Stimulated activated CD8-positive, alpha-beta memory T cell treated with anti-CD3 and anti-CD28 coated beads, Interleukin-4, amount 100 ng/mL, for 4 hours (primary cell): ENCODE data around the gene DENND11.
A peak's percentile ranks its signal among the peaks of the same experiment; 100 is the strongest.
"Not testable (repeated sequence)": the region's sequence is repeated elsewhere in the genome, so short reads cannot be mapped to it uniquely, and the experiment has no call there.

Experiments used
- DNase-seq, 2 donors: peaks; one replicate each; pipeline ENCODE4 v3.0.0-alpha.2; 2020; ENCODE audit warnings: low read depth in 2 of 2, low spot score in 1 of 2

The DENND11 gene

DNA sequence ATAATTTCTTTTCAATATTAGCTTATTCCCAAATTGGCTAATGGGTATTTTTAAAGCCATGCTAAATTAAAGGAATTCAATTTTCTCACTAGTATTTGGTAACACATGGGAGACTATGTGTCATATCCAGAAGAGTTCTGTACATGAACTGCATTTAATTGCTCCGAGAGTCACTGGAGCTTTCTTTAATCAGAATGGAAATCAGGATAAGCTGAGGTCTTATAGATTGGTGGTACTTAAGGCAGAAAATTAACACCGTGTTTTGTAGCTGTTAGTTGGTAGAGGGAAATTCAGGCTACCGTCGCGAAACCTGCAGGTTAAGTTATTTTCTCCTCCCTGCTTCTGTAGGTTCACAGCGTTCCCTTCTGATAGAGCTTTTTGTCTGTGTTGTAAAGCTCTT is 6.4 kb upstream of the DENND11 start, which contains the start of gene WEE2:
Gene WEE2 (plus strand): TSS at position 3 of the 400 bp plus-strand sequence. CDS start 406 bp downstream, outside the sequence.
- no peak for DNase-seq

DNA sequence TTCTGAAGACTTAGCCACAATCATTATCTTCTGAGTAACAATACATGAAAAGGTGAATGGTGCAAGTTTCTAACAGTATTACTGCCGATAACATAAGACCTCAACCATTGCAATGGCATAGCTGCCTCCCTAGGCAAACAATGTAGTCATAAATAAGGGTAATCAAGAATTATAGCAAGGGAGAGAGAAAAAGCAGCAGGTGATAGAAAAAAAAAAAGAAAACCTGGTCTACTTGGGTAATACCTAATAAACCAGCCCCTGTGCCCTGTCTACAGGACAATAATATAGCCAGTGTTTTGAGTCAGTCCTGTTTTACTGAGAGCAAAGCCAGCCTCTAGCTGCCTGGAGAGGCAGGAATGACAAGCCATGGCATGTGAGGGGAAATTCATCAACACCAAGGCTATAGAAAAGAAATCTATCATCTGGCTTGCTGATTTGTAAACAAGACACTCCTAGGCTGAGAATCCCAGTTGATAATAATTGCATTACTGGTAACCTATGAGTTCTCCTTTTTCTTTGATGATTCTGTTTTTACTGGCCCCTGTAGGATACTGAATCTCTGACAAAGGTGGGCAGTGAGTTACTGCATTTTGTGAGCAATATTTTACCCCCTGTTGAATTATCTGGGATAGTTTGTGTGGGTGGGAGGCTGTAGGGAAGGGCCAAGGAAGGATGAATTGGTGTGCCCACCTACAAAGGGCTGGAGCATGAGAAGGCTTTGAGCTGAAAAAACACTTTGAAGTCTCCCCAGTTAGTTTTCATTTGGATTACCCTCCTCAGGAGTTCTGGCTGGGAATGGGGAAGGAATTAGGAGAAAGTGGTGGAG is 4.5 kb upstream of the DENND11 start:
- no peak for DNase-seq

DNA sequence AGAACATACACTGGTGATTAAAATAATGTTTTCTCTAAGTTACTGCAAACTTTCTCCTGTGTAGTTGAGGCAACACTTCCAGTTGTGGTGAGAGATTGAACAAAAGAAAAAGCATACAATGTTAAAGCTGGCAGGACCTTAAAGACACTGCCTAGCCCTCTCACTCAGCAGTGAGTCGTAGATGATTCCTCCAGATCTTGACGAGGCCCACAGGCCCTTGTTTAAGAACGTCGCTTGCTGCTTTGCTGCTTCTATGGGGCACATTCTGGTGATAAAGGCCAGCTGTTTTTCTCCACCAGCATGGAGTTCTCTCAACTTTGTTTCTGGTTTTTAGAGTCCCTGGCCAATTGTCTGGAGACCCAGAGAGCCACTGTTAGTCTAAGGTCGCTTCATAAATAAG is 2.8 kb upstream of the DENND11 start:
- no peak for DNase-seq

DNA sequence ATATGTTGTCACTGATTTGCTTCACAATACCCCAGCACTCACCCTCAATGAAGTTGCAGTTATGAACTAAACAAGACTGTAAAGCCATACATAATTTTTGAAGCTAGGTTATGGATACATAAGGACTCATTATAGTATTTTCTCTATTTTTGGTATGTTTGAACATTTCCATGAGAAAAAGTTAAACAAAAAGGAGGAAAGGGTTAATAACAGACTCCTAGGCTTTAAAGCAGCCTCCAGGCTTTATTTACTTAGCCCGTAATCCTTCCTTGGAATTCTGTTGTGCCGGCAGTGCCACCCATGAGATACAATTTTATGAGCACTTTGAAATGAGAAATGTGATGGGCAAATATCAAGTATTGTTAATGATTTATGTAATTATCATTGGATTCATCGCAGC is 2.1 kb upstream of the DENND11 start:
- no peak for DNase-seq

DNA sequence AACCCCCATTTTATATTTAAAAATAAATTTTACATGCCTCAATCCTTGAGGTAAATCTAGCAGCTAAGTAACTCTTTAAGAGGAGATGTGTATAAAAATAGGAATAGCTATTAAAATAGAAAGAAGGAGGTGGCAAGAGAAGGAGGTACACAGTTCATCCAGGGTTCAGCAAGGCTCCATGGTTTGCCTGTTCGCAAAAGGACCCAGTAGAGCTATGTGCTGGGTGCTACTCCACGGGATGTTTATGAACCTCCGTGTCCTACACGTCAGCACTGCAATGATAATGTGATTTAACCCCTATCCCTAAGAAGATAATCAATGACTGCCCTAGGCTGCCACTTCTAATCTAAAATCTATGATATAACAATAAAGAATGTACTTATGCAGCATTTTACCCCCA is 926 bp upstream of the DENND11 start:
- DNase-seq = no peak

DNA sequence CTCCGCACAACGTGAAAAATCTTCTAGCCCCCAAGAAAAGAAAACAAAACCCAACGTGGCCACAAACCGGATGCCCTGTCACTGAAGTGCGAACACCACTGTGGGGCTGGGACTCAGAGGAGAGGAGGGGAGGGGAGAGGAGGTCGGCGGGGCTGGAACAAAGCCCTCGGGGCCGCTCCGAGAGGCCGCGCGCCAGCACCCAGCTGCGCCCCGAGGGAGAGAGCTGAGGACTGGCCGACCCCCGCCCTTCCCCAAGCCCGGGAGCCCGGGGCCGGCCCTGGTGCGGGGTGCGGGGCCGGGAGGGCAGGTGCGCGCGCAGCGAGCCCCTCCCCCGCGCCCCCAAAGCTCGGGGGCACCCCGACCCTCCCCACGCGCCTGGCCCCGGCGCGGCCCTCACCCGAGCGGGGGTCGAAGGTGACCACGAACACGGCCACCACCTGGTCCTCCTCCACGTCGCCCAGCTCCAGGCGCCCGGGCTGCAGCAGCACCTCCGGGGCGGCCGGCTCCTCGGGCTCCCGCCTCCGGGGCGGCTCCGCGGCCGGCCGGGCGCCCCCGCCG is 398 bp downstream of the DENND11 start:
- peak; percentile 36 to 55 for DNase-seq

DNA sequence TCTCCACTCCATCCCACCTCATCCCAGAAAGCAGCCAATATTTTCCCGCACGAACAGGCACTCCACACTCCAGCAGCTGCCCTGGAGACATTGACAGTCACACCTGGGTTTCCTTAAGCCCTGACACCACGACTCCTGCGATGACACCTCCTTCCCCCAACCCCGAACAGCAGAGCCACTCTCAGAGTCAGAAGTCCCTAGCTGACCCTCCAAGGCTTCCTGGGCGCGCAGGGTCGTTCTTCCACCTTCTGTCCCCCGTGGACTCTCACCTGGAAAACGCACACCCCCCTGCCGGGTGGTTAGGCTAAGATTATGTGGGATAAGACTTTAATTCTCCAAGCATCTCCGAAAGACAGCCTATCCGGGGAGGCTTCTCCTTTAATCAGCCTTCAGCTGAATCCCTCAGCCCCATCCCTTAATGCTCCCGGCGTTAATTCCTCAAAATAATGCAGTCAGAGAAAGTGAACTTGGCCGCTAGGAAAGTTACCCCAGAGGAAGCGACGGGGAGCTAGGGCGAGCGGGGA is 1.1 kb downstream of the DENND11 start:
- DNase-seq = no peak

DNA sequence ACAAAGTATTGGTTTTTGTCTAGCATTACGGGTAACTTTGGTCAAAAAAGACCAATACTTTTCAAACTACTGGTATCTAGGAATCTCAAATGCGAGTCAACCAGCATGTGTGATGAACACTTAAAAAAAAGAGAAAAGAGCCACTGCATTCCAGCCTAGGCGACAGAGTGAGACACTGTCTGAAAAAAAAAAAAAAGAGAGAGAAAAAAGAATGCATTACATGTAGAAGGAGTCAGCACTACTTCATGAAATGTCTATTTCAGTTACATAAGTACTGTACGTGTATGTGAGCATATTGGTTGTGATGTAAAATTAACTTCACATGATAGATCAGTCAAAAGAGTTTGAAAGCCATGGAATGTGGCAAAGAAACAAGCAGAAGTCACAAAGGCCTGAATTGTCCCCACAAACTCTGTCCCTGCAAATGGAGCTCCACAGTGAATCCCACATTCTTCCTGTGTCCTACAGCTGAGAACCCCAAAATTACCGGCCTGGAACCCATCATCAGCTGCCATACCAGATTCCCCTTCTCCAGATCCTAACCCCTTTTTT is 1.6 kb downstream of the DENND11 start:
- DNase-seq = no peak

DNA sequence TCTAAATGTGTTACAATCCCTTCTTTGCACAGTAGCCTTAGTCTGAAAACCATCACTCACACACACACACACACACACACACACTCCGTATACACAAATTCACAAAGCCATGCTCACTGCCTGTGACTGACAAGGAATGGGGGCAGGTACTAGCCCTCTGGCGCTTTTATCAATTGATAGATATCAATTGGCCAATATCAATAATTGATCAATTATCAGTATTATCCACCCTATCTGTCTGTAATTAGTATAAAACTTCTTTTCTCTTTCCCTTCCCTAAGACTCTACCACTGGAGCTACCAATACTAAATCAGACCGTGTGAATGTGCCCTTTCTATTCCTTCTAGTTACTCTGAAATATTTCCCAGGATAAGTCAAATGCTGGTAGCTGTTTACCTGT is 2.1 kb downstream of the DENND11 start:
- DNase-seq = no peak

DNA sequence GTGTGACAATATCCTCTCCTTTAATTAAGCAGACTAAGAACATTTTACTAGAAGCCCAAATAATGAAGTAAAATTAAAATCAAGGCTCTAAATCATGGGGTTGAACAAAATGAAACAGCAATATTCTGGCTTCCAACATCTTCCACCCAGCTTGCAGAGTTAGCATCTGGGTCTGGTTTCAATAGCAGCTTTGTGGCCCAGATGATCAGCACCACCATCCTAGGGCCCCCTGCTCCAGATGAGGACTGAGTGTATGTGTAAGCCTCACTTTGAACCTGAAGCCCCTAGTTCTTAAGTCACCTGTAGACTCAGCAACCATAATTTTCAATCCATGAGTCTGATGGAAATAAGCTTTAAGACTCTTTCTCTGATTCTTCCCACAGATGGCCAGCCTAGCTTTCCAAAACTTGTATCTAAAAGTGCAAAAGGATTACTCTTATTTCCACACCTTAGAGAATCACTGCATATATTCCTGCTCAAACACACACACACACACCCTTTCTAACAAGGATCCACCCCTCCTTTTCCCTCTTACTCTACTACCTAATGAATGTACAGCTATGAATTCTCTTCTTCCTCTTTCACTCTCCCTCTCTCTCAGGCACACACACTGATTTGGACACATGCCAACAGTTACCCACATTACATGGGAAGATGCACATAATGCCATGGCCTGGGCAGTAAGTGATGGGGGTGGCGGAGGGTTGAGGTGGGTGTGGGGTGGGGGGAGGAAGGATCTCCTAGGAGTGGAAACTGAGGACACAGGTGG is 3.5 kb downstream of the DENND11 start:
- DNase-seq = no peak

DNA sequence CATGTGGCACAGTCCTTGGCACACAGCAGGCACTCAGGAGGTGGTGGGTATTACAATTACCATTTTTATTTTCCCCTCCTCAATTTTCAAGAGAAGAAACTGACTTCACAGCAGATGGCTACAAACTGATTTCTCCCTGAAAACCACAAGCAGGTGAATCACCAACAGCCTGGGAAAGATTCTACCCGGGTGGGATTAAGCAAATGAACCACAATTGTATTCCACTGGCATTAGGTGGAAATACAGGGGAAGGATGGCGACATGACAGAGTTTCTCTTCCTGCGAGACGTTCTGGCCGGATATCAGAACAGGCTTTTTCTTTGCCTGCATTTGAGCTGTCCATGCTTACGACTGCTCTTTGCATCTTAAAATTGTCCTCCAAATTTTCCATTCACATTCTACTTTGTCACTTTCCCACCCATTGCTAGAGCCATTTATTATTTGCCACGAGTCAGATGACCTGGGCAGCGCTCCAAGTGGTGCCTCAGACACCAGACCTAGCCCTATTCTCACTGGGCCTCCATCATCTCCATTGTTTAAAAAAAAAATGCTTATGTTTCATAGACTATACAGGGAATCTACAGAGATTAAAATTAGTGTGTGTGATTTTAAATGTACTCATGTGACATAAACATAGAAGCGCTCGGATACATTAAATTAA is 4.6 kb downstream of the DENND11 start:
- no peak for DNase-seq

DNA sequence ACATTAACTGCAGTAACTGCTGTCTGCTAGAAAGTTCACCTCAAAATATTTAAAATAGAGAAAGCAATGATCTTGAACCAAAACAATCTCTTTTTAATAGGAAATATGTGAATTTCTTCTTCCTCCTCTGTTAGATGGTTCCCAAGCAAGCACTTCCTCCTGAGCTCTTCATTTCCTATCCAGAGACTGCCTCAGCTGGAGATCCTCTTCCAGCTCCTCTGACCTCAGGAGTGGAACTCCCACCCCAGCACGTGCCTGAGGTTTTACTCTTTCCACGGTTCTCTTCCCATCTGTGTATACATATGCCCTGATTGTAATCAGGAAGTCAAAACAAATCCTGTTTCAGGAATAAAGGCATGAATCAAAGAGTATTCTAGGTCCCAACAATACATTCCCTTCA is 5.6 kb downstream of the DENND11 start:
- DNase-seq = no peak

DNA sequence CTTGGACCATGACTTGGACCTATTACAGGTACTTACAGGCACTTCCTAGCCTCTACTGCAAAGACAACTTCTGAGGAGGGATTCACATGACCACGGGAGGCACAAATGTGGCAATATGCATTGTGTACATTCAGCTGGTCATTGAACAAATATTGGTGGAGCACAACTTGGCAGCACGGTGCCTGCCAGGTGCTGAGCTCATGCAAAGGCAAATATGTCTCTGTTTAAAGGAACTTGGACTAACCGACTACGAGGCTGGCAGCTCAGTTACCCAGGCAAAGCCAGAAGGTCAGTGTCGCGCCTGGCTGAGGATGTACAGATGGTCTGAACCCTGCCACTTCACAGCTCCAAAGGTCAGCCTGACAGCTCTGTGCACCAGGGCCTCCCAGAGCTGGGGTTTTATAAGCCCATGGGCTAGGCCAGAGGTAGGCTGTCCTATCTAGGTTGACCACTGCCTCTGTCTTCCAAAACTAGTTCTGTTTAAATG is 6.1 kb downstream of the DENND11 start:
- no peak for DNase-seq

DNA sequence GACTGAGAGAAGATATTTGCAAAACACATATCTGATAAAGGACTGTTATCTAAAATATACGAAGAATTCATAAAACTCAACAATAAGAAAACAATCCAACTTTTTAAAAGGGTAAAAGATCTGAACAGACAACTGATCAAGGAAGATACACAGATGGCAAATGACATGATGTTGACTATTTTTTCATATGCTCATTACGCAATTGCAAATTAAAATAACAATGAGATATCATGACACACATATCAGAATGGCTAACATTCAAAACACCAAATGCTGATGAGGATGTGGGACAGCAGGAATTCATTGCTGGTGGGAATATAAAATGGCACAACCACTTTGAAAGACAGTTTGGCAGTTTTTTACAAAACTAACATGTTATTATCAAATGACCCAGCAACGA is 8.9 kb downstream of the DENND11 start:
- DNase-seq = no peak

DNA sequence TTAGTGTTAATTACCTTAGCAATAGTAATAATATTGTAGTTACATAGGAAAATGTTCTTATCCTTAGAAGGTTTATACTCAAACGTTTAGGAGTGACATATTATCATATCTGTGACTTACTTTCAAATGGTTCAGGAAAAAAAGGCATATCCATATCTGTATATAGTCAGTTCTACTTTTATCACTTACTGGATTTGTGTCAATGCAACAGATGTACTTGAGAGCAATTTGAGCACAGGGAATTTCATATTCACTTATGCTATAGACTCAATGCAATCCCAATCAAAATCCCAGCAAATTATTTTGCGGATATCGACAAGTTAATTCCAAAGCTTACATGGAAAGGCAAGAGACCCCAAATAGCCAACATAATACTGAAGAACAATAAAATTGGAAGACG is 10.0 kb downstream of the DENND11 start:
- DNase-seq = no peak

DNA sequence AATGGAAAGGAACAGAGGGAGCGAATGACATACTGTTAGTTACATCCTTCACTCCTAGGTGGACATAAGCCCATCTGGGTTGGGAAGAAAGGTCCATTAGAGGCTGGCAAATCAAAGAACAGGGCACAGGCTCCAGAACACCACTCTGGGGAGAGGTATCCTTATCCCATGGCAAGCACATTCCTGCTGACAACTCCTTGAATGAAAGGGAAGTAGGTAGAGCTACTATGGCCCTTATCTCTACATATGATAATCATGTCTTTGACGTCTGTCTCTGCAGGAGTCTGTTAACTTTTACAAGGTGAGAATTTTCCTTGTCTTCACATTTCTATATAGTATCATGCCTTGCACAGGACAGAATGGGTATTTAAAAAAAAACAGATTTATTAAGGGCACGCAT is 10.4 kb downstream of the DENND11 start:
- no peak for DNase-seq

DNA sequence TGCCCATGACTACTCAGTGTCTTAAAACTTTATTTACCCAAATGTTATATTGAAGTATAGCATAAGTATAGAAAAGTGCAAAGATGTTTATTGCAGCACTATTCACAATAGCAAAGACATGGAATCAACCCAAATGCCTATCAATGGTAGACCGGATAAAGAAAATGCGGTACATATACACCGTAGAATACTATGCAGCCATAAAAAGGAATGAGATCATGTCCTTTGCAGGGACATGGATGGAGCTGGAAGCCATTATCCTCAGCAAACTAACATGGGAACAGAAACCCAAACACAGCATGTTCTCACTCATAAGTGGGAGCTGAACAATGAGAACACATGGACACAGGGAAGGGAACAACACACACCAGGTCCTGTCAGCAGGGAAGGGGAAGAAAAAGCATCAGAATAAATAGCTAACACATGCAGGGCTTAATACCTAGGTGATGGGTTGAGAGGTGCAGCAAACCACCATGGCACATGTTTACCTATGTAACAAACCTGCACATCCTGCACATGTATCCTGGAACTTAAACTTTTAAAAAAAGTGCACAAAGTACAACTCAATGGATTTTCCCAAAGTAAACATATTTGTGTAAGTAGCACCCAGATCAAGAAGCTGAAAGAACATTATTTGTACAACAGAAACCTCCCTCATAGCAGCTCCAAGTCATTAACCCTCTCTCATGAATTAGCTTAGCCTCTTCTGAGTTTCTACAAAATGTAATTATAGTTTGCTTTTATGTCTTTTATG is 12.7 kb downstream of the DENND11 start:
- DNase-seq = not testable (repeated sequence)

DNA sequence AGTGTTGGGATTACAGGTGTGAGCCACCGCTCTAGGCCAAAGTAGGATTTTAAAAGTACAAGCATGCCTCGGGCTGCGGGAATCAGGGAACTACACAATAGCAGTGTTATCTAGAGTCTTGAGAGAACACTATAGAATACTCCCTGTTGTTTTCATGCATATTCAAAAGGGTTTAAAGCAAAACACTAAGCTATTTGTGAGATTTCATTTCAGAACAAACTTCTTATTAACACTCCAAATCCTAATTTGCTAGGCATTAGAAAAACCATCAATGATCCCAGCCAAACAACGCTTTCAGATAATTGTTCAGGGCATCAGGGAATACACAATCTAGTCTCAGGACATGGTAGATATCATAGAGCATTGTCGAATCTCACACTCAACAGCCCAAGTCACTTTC is 13.9 kb downstream of the DENND11 start:
- no peak for DNase-seq

DNA sequence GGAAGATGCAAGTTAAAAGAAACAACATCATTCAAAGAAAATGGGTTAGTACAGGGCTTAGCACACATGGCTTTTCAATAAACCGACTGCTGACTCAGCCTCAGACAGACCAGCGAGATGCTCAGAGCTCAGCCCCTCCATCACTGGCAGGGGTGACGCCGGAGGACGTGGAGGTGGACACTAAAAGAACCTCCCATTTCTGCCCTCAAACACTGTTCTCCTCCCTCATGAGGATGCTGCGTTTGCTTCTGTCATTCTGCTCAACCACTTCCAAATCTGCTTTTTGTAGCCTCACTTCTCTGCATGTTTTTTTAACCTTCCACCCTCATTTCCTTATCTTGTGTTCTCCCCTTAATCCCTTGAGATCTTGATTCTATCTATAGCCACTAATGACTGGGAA is 15.3 kb downstream of the DENND11 start:
- no peak for DNase-seq

DNA sequence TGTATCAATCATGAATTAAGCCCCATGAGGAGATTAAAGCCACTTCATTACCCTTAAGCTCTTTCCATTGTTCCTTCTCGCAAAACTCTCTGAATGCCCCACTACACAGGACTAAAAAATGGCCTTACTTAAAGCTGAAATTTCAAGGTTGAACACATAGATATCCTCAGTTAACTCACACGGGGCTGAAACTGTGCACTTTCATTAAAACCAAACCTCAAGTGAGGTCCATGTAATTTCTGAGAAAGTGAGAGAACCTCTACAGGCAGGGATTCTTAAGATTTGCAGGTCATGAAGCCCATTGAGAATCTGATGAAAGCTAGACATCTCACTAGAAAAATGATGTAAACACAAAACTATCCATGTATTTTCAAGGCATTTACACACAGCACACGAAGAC is 15.9 kb downstream of the DENND11 start:
- DNase-seq = no peak
